Testis (tissue), 3 donors: ENCODE results near the gene LRG1. TPM values are rescaled to one million over a fixed set of nuclear protein-coding genes. Genes with fewer than 3 reads are reported as not detected.

Source experiments
- DNase-seq: peaks from one replicate; pipeline ENCODE4 v3.0.0-alpha.2; 2019
- H3K27ac ChIP-seq, 2 donors: fragments of 200-600 bp; sonication (generic); one replicate each; pipeline ENCODE4 v1.5.1; 2019
- H3K27me3 ChIP-seq: fragments of 200-600 bp; sonication (generic); one replicate; pipeline ENCODE4 v1.5.1; 2019
- H3K36me3 ChIP-seq: fragments of 200-600 bp; sonication (generic); one replicate; pipeline ENCODE4 v1.5.1; 2017; ENCODE audit warnings: low read depth; ENCODE audit errors: missing control alignments
- H3K4me1 ChIP-seq: fragments of 200-600 bp; sonication (generic); one replicate; pipeline ENCODE4 v1.5.1; 2019
- H3K4me3 ChIP-seq, 2 donors: fragments of 200-600 bp; sonication (generic); one replicate each; pipeline ENCODE4 v1.5.1; 2017 to 2019
- H3K9me3 ChIP-seq: fragments of 200-600 bp; sonication (generic); one replicate; pipeline ENCODE4 v1.5.1; 2017
- CTCF ChIP-seq, 3 experiments: fragments of 450-650 bp in 2 of 3; fragments of 200-600 bp in 1 of 3; sonication (generic) in 1 of 3; IDR thresholded peaks; one replicate each; pipeline ENCODE4 v1.5.1; 2016 to 2019; ENCODE audit warnings: antibody characterized with exemption in 3 of 3, mild to moderate bottlenecking in 2 of 3, moderate library complexity in 1 of 3
- POLR2A ChIP-seq: fragments of 450-650 bp; IDR thresholded peaks from one replicate; pipeline ENCODE4 v1.6.1; 2017; ENCODE audit warnings: antibody characterized with exemption, mild to moderate bottlenecking, moderate library complexity
- WGBS, 2 donors: methylation state at CpG; one replicate each; pipeline ENCODE4 v1.1.5; 2018; 5-methylcytosine and 5-hydroxymethylcytosine counted together
- intact Hi-C: fragments of 100-400 bp; cut with DNase I; formaldehyde crosslinking; loops from one replicate; pipeline ENCODE4 v1.15.1; 2023; ENCODE audit warnings: low total_unique reads
- polyA plus RNA-seq: library from polyadenylated mRNA; stranded (reverse); fragments of 350-450 nt; fragmentation: Illumina TruSeq; extraction: RNeasy Lipid Tissue Mini Kit (QIAGEN cat#74804); gene quantifications from one replicate; pipeline ENCODE4 v1.2.3, GENCODE V29; 2014; ENCODE audit warnings: low read depth, low replicate concordance; ENCODE audit not compliant: insufficient read depth
- total RNA-seq, 2 donors: library from RNA; depleted of rRNA; stranded (reverse); fragments of >200 nt; gene quantifications; one replicate each; pipeline ENCODE4 v1.2.3, GENCODE V29; 2016

LRG1 gene
- total and polyA plus RNA-seq, 3 donors from 2014 or later: 0.24 to 0.58 (median 0.25) TPM

- 93 to 95% methylated on average over 13 to 17 of the region's 17 CpGs for WGBS, 2 donors
- Histone ChIP-seq H3K27ac (no peak overlapping the region), H3K4me1 (peaks cover 25% of the 10 kb centered on the region), H3K27me3 (no peaks in the 10 kb centered on the region), H3K4me3 (no peak overlapping the region), H3K36me3 (no peaks in the 10 kb centered on the region), H3K9me3 (no peaks in the 10 kb centered on the region)
- TF ChIP-seq CTCF (IDR thresholded peaks at IDR 0.05) (no peak), POLR2A (no peak)
- DNase-seq: no peak
- intact Hi-C loops: no loop called here
Observed at GRCh38 chr19:4506449-4507149, 33.2 kb downstream of the LRG1 start.

GRCh38 chr19:4505570-4506448 lies 34.0 kb downstream of the LRG1 start:
- 93 to 94% methylated on average over 24 to 34 of the region's 34 CpGs for WGBS, 2 donors

GRCh38 chr19:4504891-4505569 lies 34.8 kb downstream of the LRG1 start:
- WGBS, 2 donors: 84 to 90% methylated on average over 13 to 15 of the region's 15 CpGs
- intact Hi-C loops: no loop called here
- H3K27ac ChIP-seq: no peak overlapping the region
- DNase-seq: no peak
- no peak overlapping the region for H3K4me3 ChIP-seq
- H3K27me3 ChIP-seq: no peaks in the 10 kb centered on the region
- no peaks in the 10 kb centered on the region for H3K9me3 ChIP-seq
- H3K36me3 ChIP-seq: no peaks in the 10 kb centered on the region
- peaks cover 28% of the 10 kb centered on the region for H3K4me1 ChIP-seq
- TF ChIP-seq CTCF (IDR thresholded peaks at IDR 0.05) (no peak), POLR2A (no peak)

More at GRCh38 chr19:4505570-4506448, 34.0 kb downstream of the LRG1 start:
- Histone ChIP-seq H3K36me3 (no peaks in the 10 kb centered on the region), H3K27ac (no peak overlapping the region), H3K4me1 (peaks cover 28% of the 10 kb centered on the region), H3K9me3 (no peaks in the 10 kb centered on the region), H3K4me3 (no peak overlapping the region), H3K27me3 (no peaks in the 10 kb centered on the region)
- no peak for DNase-seq
- intact Hi-C loops: no loop called here
- TF ChIP-seq POLR2A: no peak
- TF ChIP-seq CTCF (IDR thresholded peaks at IDR 0.05): no peak

- Histone ChIP-seq H3K27ac (no peak overlapping the region), H3K27me3 (no peaks in the 10 kb centered on the region), H3K4me3 (no peak overlapping the region), H3K36me3 (no peaks in the 10 kb centered on the region), H3K4me1 (peaks cover 28% of the 10 kb centered on the region), H3K9me3 (no peaks in the 10 kb centered on the region)
- DNase-seq: peak; percentile 51
- TF ChIP-seq CTCF (IDR thresholded peaks at IDR 0.05) (no peak), POLR2A (no peak)
- 58% methylated on average over 23 of the region's 23 CpGs; no CpG with 5 or more reads in 1 of the 2 donors for WGBS, 2 donors
- intact Hi-C loops: no loop called here
Observed at GRCh38 chr19:4504297-4504701, 35.5 kb downstream of the LRG1 start.
